ENCODE data around the gene MAP3K7CL. TPM values are rescaled to one million over a fixed set of nuclear protein-coding genes. Genes with fewer than 3 reads are reported as not detected.

The MAP3K7CL gene
- total RNA-seq, 1 donor from 2014 or later = 11.4 TPM

- ATAC-seq (ENCODE audit: low read depth) (peak; percentile 34), DNase-seq (no peak)
- Mint-ChIP-seq H3K4me1 (peaks cover 25% of the 10 kb centered on the region), H3K27me3 (no peaks in the 10 kb centered on the region), H3K9me3 (no peaks in the 10 kb centered on the region), H3K27ac (peak overlapping the region; percentile 73), H3K36me3 (ENCODE audit: low read depth) (peaks cover 2% of the 10 kb centered on the region), H3K4me3 (peak overlapping the region; percentile 42)
- no peak for TF ChIP-seq CTCF (IDR thresholded peaks at IDR 0.05)
- ChIA-PET POLR2A (interaction anchor here (0.7 to 0.9 kb wide), 8 partner anchors 28 to 129 kb away, joined by 3 to 10 read pairs (median 4); partner anchors contain the start of gene BACH1), CTCF (interaction anchor here (0.9 to 1.4 kb wide), 4 partner anchors 25 to 205 kb away, joined by 3 read pairs; no protein-coding TSS in a partner anchor)
- intact Hi-C loops (cut with micrococcal nuclease) = loop anchor here (1.0 to 2.0 kb wide), 3 partner anchors 14 to 129 kb away; no protein-coding TSS in a partner anchor
These were observed 40.5 kb downstream of the MAP3K7CL start for GRCh38 chr21:29170944-29171343.

GRCh38 chr21:29172282-29172681, 41.8 kb downstream of the MAP3K7CL start:
- Mint-ChIP-seq H3K4me1 (peaks cover 35% of the 10 kb centered on the region), H3K9me3 (no peaks in the 10 kb centered on the region), H3K36me3 (ENCODE audit: low read depth) (no peaks in the 10 kb centered on the region), H3K4me3 (no peak overlapping the region), H3K27ac (no peak overlapping the region), H3K27me3 (no peaks in the 10 kb centered on the region)
- no peak for DNase-seq
- ATAC-seq (ENCODE audit: low read depth) = no peak
- intact Hi-C loops (cut with micrococcal nuclease) = no loop called here
- ChIA-PET CTCF (no interaction called here), POLR2A (no interaction called here)
- TF ChIP-seq CTCF (IDR thresholded peaks at IDR 0.05) = no peak

GRCh38 chr21:29174607-29175013, 44.2 kb downstream of the MAP3K7CL start:
- Mint-ChIP-seq H3K4me3 (no peak overlapping the region), H3K4me1 (peaks cover 34% of the 10 kb centered on the region), H3K27me3 (no peaks in the 10 kb centered on the region), H3K27ac (no peak overlapping the region), H3K9me3 (no peaks in the 10 kb centered on the region), H3K36me3 (ENCODE audit: low read depth) (no peaks in the 10 kb centered on the region)
- TF ChIP-seq CTCF (IDR thresholded peaks at IDR 0.05) = no peak
- intact Hi-C loops (cut with micrococcal nuclease) = no loop called here
- DNase-seq = no peak
- POLR2A ChIA-PET = no interaction called here
- CTCF ChIA-PET = no interaction called here
- ATAC-seq (ENCODE audit: low read depth) = no peak

GRCh38 chr21:29175408-29176134, 45.1 kb downstream of the MAP3K7CL start:
- DNase-seq (no peak), ATAC-seq (ENCODE audit: low read depth) (no peak)
- H3K9me3 Mint-ChIP-seq = no peaks in the 10 kb centered on the region
- H3K27me3 Mint-ChIP-seq = no peaks in the 10 kb centered on the region
- H3K4me3 Mint-ChIP-seq = peak overlapping the region; percentile 52
- TF ChIP-seq CTCF (IDR thresholded peaks at IDR 0.05) = no peak
- no peaks in the 10 kb centered on the region for H3K36me3 Mint-ChIP-seq (ENCODE audit: low read depth)
- ChIA-PET POLR2A (interaction anchor here (0.7 kb wide), 2 partner anchors 70 to 99 kb away, joined by 4 to 15 read pairs; no protein-coding TSS in a partner anchor), CTCF (no interaction called here)
- peak overlapping the region; percentile 24 for H3K27ac Mint-ChIP-seq
- H3K4me1 Mint-ChIP-seq = peaks cover 27% of the 10 kb centered on the region
- intact Hi-C loops (cut with micrococcal nuclease) = loop anchor here (2.0 kb wide), 1 partner anchor 19 kb away; no protein-coding TSS in a partner anchor

GRCh38 chr21:29176471-29177120, 46.2 kb downstream of the MAP3K7CL start:
- POLR2A ChIA-PET = interaction anchor here (0.7 kb wide), 3 partner anchors 20 to 126 kb away, joined by 3 to 15 read pairs (median 5); no protein-coding TSS in a partner anchor
- Mint-ChIP-seq H3K4me3 (no peak overlapping the region), H3K36me3 (ENCODE audit: low read depth) (no peaks in the 10 kb centered on the region), H3K27ac (no peak overlapping the region), H3K9me3 (no peaks in the 10 kb centered on the region), H3K4me1 (peaks cover 21% of the 10 kb centered on the region), H3K27me3 (no peaks in the 10 kb centered on the region)
- no peak for TF ChIP-seq CTCF (IDR thresholded peaks at IDR 0.05)
- DNase-seq (no peak), ATAC-seq (ENCODE audit: low read depth) (peak; percentile 49)
- CTCF ChIA-PET = no interaction called here
- intact Hi-C loops (cut with micrococcal nuclease) = loop anchor here (2.0 kb wide), 1 partner anchor 18 kb away; no protein-coding TSS in a partner anchor
